H4 (cell line): ENCODE results near the gene FBLN1. TPM values are rescaled to one million over a fixed set of nuclear protein-coding genes. Genes with fewer than 3 reads are reported as not detected.
"Not testable (repeated sequence)": the region's sequence is repeated elsewhere in the genome, so short reads cannot be mapped to it uniquely, and the experiment has no call there.

Source experiments
- DNase-seq: peaks from one replicate; pipeline ENCODE4 v3.0.0-alpha.2; 2015; ENCODE audit warnings: low spot score
- total RNA-seq: library from RNA; depleted of rRNA; stranded (reverse); fragments of >200 nt; shearing (Covaris generic); gene quantifications from 2 replicates; pipeline ENCODE4 v1.2.3, GENCODE V29; 2014; rRNA removed

Gene FBLN1
- total RNA-seq: 0.37 and 1.0 TPM in 2 replicates

GRCh38 chr22:45502215-45503049 lies at the start of gene FBLN1:
Gene FBLN1, plus strand, starts transcription at chr22:45502883. Its CDS starts 103 bp downstream, at chr22:45502986.
- no peak for DNase-seq

DNA sequence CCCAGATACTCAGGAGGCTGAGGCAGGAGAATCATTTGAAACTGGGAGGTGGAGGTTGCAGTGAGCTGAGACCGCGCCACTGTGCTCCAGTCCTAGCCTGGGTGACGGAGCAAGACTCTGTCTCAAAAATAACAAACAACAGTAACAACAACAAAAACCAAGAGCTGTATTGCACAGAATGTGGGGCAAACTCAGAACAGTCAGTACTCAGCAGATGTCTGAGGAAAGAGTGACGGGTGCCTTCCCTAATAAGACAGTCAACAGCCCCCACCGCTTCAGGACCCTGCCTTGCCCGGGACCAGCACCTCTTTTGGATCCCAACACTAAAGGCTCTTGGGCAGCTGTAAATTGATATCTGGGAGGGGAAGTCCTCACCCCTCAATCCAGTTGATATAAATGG lies 48.9 kb upstream of the FBLN1 start:
- DNase-seq: no peak

DNA sequence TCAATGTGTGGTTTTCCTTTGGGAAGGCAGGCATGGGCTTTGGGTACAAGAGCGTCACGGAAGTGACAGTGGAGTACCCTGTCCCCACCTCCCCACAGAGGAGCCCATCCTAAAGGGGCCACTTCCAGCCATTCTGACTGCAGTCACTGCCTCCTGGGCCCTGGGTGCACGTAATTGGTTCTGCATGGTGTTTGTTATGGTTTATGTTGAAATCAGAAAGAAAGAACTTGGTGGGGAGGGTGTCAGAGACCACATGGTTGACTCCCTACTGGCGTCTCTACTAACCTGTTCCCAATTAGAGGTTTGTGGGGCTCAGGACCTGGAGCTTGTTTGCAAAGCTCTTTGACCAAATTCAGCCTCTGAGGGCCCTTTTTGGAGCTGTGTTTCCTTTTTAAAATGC lies 48.4 kb upstream of the FBLN1 start:
- peak; percentile 26 for DNase-seq

GRCh38 chr22:45455212-45455611 lies 47.5 kb upstream of the FBLN1 start:
- DNase-seq: no peak

DNA sequence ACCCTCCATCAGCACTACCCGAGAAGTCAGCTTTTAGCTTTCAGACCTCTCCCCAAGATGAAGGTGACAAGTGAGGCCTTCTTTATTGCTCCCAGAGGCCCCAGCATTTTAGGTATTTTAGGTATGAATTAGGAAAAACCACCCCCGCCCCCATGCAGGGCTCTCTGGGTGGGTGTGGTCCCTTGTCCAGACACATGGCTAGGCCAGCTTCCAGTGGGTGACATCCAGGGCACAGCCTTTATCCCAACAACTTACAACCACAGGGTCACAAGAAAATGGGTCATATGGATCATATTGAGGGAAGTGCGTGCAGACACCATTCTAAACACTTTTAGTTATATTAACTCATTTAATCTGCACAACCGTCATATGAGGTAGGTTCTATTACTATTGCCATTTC lies 47.1 kb upstream of the FBLN1 start:
- no peak for DNase-seq

- DNase-seq: no peak
Observed at GRCh38 chr22:45456811-45457210, 45.9 kb upstream of the FBLN1 start.

DNA sequence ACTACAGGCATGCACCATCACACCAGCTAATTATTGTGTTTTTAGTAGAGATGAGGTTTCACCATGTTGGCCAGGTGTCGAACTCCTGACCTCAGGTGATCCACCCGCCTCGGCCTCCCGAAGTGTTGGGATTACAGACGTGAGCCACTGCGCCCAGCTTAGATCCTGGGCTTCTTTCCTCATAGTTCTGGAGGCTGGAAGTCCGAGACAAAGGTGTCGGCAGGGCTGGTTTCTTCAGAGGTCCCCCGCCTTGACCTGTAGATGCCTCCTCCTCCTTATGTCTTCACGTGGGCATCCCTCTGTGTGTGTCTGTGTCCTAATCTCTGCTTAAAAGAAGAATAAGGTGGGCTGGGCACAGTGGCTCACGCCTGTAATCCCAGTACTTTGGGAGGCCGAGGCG lies 44.2 kb upstream of the FBLN1 start:
- DNase-seq: no peak

DNA sequence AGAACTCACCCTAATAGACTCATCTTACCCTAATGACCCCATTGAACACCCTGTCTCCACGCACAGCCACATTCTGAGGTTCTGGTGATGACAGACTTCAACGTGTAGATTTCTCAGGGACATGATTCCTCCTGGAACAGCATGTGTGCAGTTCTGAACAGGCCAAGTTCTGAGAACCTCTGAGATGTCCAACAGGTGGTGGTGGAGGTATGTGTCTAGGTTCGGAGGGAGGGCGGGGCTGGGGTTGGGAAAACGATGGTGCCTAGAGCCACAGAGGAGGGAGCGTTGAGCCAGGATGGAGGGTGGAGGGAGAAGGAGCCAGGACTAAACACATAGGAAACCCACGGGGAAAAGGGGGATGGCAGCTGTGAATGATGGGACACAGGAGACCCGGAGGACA lies 43.4 kb upstream of the FBLN1 start:
- DNase-seq: no peak

DNA sequence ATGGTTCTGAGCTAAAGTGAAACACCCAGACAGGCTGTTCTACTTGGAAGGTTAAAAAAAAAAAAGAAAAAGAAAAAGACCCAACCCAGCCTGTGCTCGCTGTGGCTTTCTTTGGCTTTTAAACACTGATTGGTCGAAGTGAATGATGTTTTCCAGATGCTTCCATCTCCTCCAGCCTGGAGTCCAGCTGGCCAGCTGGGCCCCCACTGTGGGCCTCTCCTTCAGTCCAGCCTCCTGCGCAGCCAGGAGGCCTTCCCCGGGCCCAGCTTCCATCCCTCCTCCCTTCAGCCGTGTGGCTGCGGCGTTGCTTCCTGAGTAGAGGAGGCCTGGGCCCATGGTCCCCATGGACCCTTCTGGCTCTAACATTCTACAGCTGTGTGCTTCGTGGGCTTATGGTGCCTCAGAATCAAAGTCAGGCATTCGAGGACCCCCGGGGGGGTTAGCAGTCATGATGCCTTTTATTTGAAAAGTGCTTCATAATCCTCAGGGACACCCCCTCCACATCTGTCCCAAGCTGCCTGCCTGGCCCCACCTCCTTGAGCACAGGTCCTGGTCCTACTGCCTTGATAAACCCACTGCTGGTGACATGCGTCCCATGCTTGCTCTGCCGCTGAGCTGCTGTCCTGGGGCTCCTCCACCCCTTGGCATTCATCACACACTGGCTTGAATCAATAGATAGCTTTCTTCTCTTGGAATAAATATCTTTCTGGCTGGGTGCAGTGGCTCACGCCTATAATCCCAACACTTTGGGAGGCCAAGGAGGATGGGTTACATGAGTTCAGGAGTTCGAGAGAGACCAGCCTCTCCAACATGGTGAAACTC lies 42.2 kb upstream of the FBLN1 start:
- no peak for DNase-seq

- no peak for DNase-seq
Observed at GRCh38 chr22:45462034-45462655, 40.5 kb upstream of the FBLN1 start.

GRCh38 chr22:45463691-45464090 lies 39.0 kb upstream of the FBLN1 start:
- not testable (repeated sequence) for DNase-seq

DNA sequence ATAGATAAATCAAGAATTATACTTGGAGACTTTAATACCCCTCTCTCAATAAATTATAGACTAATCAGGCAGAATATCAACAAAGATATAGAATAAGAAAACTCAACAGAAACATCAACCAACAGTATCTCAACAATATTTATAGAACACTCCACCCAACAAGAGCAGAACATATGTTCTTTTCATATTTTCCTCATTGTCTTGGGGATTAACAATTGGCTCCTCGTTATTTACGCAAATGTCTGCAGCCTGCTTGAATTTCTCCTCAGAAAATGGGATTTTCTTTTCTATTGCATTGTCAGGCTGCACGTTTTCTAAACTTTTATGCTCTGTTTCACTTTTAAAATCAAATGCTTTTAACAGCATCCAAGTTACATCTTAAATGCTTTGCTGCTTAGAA lies 37.0 kb upstream of the FBLN1 start:
- no peak for DNase-seq

GRCh38 chr22:45468872-45469271 lies 33.8 kb upstream of the FBLN1 start:
- peak; percentile 23 for DNase-seq

GRCh38 chr22:45469281-45470073 lies 33.2 kb upstream of the FBLN1 start:
- no peak for DNase-seq

DNA sequence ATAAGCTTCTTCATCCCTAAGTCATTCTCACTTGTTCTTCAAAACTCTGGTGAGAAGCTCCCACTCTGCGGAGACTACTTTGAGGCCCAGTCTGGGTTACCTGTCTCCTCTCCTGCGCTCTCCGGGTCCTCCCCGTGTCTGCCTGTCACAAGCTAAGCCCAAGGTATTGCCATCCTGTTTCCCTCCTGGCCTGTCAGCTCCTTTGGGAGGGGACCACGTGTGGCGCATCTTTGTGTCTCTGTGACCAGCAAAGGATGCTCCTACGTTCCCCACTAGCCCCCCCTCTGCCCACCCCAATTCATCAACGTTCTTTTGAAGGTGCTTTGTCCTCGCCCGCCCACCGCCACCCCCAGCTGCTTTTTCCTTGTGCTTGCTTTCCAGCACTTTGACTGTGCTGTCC lies 31.8 kb upstream of the FBLN1 start:
- DNase-seq: no peak

DNA sequence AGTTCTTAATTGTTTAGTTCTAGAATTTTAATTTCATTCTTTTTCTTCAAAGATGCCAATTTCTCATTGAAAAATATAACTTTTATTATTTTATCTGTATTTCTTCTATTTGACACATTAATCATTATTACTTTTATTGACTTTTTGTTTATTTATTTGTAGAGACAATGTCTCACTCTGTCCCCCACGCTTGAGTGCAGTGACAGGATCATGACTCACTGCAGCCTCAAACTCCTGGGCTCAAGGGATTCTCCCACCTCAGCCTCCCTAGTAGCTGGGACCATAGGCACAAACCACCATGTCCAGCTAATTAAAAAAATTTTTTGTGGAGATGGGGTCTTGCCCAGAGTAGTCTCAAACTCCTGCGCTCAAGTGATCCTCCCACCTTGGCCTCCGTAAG lies 30.3 kb upstream of the FBLN1 start:
- DNase-seq: no peak

DNA sequence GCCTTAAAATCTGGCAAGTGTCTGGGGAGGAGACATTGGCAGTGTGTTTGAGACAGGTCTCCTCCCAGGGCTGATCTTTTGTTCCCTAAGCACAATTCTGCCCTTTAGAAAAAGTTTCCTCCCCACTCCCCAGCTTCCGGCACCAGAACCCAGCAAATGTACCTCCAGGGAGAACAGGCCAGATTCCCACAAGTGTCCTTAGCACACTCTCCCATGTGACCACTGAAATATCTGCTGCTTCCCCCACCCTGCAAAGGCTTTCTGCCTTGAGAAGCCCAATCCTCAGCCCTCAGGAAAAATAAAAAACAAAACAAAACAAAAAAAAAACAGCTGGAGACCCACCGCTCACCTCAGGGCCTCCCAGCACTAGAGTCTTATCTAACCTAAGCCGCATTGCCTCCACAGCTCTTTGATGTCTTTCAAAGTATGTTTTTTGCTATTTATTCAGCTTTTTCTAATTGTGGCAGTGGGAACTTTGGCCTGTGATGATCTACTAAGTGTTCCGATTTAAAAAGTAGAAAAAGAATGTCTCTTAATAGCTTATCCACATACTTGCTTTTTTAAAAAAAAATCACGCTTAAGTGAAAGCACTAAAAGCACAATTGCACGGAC lies 29.0 kb upstream of the FBLN1 start:
- no peak for DNase-seq

DNA sequence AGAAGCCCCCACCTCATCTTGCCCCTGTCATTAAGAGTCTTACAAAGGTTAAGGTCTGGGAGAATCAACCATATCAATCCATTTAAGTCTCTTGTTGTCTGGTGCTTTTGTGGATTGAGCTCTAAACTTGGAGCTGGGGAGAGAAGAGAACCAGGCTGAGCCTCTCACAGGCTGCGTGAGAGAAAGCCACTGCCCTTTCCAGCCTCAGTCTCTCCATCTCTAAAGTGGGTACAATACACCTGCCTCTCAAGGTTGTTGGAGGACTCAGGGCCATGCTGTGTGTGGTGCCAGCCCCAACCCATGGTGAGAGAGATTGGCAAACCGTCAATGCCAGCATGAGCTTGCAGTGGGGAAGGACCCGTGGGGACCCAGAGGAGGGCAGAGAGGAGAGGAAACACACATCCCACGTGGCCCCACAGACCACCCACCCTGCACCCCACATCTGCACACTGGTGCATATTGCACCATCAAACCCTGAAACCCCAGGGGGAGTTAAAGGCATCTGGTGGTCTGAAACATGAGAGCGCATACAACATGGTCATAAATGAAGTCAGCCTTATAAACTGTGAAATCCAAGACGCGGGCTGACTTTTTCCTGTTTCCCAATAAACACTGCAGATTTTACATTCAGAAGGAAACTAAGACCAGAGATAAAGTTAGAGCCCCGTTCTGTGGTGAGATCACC lies 27.5 kb upstream of the FBLN1 start:
- DNase-seq: no peak

GRCh38 chr22:45475851-45476514 lies 26.7 kb upstream of the FBLN1 start:
- DNase-seq: no peak

DNA sequence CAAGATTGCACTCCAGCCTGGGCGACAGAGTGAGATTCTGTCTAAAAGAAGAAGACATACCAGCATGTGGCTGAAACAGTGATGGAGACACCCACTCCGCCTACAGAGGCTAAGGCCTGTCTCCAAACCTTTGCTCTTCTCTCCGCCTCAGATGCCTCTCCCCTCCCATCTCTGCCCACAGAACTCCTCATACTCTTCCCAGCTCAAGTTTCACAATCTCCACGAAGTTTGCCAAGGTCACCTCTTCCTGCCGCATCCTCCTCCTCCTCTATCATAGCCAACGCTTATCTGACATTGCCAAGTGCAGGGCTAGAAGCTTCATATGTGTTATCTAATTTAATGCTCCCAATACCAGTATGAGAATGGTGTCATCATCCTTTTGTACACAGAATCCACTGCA lies 25.9 kb upstream of the FBLN1 start:
- DNase-seq: no peak
